HG03460 (cell line): ENCODE measurements around the gene GLS.
A peak's percentile ranks its signal among the peaks of the same experiment; 100 is the strongest.
"Not testable (repeated sequence)": the region's sequence is repeated elsewhere in the genome, so short reads cannot be mapped to it uniquely, and the experiment has no call there.

ENCODE experiments used
- ATAC-seq: cut with Tn5 transposase; IDR thresholded peaks from one replicate; pipeline ENCODE4 v1.9.1; 2021; ENCODE audit not compliant: unreplicated experiment

GLS gene

DNA sequence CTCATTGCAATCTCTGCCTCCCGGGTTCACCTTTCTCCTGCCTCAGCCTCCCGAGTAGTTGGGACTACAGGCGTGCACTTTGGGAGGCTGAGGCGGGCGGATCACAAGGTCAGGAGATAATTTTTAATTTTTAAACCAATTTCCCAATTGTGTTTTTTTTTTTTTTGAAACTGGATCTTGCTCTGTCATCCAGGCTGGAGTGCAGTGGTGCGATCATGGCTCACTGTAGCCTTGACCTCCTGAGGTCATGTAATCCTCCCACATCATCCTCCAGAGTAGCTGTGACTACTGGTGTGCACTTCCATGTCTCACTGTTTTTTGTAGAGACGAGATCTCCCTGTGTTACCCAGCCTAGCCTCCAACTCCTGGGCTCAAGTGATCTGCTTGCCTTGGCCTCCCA, 49.3 kb downstream of the GLS start:
- ATAC-seq: no peak

DNA sequence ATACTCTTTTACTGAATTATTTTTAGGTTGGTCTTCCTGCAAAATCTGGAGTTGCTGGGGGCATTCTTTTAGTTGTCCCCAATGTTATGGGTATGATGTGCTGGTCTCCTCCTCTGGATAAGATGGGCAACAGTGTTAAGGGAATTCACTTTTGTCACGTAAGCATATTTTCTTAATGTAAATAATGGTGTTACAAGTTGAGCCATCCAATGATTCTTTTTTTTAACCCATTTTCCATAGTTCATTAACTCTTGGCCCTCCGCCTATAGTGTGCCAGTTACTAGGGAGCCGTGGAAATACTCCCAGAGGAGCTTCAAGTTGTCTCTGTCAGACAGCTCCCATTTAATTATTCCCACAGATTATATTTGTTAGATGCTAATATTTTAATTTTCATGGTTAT, 49.8 kb downstream of the GLS start:
- no peak for ATAC-seq

DNA sequence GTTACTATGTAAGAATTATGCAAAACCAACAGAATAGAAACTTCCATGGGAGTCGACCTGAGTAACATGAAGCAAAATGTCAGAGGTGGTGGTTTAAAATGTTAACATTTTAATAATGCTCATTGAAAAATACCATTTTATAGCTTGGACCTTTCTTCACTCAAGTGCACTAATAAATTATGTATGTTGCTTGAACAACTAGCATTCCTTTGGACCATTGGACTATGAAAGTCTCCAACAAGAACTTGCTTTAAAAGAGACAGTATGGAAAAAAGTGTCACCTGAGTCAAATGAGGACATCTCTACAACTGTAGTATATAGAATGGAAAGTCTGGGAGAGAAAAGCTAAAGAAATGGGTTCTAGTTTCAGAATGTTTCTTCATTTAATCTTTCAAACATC, 51.9 kb downstream of the GLS start:
- ATAC-seq: no peak

DNA sequence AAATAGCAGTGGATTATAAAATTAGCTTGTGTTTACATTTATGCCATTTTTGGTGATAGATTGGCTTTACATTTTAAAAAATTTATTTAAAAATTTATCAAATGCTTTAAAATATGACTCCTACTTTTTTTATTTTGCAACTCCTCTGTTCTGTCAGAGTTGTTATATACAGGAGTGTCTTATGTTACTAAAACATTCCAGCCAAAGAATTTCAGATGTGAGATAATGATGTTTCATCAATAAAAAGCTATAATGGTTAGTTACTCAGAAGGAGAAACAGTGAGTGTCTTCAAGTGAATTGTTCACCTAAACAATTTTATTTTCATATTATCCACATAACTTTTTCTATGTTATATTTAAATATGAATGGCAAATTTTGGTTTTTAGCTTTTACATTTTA, 52.7 kb downstream of the GLS start:
- no peak for ATAC-seq

DNA sequence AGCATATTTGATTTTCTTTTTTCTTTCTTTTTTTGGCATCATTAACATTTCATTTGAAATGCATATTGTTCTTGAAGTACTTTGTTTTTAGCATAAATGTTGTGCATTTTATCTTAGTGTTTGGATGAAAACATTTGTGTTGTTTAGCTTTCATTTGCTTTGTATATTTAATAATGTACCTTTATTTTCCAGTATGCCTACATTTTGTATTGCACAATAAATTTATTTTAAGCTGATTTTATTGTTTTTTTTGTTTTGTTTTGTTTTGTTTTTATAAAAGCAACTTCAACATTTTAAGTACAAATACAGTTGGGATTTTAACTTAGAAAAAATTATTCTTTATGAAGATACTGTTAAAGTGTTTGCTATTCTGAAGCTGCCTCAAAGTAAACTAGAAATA, 54.4 kb downstream of the GLS start:
- no peak for ATAC-seq

DNA sequence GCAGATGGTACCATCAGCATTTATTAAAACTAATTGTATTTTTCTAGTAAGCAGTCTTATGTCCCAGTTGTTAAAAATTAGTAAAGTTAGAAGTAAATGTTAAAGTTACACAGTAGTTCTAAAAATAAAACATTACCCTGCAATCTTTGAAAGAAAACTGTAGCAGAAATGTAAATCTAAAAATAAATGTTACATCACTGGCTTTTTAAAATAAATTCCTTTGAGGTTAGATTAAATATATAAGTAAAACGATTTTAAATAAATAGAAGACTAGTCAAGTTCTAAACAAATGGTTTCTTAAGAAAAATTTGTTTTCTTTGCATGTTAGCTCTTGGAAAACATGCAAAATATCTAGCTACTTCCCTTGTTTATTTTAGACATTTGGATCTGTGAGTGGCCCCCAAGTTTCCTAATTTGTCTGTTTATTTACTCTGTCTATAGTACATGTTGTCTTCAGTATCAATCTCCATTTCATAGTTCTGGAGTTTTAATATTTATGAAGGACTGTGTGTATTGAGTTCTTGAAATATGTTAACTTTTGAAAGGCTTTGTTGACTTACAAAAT, 58.2 kb downstream of the GLS start:
- no peak for ATAC-seq

DNA sequence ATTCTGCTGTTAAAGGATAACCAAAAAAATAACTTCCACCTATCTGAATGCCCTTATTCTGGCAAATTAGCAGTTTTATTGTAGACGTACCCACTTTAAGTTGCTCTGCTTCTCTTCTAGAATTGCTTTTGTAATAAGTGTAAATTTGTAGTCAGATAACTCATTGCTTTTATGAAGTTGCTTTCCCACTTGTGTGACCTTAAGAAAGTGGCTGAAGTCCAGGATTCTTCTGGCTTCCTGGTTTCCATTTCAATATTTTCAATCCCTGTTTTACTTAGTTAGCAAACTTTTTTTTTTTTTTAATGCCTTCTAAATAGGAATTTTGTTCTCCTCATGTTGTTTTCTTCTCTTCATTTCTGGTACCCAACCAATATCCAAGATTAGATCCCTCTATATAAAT, 59.8 kb downstream of the GLS start:
- ATAC-seq: no peak

DNA sequence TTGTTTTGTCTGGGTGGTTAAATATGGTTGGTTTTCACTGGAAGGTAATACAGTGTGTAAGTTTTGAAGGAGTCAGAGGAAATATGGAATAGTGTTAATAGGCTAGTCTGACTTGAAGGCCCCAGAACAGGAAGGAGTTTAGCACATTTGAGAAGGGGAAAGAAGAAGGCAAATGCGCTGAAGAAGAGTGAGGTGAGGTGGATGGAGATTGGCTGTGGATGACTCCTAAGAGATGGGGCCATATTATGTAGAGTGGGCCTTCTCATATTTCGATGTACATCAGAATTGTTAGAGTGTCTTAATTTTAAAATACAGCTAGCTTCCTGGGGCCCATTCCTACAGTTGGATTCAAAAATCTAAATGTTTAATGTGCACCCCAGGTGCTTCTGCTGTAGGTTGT, 61.0 kb downstream of the GLS start:
- no peak for ATAC-seq

DNA sequence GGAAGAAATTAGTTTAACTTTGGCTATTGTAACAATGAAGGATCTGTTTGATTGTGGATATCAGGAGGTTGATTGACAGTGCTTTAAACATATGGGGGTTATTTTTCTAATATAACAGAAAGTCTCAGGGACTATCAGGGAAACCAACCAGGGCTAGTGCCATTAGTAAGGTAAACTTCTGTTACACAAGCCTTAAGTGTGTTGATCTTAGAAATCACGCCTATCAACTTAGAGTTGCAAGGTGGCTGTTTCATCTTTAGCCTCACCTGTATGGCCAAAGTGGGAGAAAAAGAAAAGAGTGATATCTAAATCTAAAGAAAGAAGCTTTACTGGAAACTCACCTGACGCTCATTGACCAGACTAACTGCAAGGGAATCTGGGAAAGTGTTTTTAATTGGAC, 62.1 kb downstream of the GLS start:
- ATAC-seq: no peak

DNA sequence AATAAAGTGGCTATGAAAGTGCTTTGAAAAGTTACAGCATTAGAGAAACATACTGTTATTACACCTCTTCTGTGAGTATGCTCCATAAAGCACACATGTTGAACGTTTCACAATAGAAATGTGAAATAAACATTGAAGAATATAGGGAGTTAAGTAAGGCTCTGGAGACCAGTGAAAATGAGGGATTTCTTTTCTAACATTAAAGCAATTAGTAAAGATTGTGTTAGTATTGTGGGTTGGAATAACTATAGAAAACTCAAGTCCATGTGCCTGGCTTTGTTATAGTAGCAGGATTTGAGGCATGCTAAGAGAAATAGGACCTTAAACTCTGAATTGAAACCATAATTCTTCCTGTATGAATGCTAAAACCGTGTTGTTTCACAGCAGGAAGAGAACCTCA, 63.1 kb downstream of the GLS start:
- no peak for ATAC-seq

DNA sequence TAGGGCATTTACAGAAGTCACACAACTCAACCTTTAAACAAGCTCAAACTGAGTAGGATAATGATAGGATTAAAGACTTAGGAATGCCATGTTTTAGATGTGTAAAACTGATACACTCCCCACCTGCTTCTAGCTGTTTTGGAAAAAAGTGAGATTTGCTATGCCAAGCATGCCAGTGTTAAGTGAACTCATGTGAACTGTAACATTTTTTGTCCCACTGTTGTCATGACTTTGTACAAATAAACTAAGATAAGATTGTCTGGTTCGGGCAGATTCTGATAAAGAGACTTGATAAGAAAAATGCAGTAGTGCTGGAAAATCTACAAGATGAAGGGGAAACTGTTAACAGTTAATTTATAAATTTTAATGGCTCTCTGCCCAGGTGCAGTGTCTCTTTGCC, 66.5 kb downstream of the GLS start:
- ATAC-seq: no peak

DNA sequence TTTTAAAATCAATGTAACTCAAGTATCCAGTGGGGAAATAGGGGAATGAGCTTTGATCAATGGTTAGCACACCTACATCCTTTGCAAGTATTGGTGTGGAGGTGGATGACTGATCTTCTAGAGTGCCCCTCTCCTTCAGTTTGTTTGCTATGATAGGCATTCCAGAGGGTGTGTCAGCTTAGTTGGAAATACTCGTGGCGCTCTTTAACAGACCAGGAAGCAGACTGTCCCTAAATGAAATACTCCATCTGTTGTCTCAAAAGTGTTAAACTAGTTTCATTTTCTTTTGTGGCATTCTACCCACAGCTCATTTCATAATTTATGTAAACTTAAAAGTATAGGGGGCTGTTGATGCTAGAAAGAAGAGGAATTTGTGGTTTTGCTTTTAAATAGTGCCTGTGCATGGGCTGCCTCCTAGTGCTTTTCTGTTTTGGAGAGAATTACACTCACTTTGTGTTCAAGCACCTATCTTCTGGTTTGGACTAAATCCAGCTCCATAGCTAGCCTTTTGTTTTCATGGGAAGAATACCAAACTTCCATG, 67.2 kb downstream of the GLS start:
- peak; percentile 66 for ATAC-seq

DNA sequence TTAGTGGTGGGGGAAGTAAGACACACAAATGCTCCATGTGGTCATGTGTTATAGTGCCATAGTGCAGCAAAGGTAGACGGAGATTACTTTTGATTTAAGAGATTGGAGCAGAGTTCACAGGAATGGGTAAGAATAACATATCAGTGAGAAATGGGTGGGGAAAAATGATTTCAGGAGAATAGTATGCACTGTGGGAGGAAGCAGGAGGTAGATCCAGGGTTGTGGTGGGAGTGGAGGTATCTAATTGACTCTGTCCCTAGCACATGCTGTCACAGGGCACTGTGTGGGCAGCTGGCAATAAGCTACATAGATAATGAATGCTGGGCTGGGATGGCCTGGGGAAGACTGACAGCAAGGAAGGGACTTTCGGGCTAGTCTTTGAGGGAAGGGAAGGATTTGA, 68.0 kb downstream of the GLS start:
- ATAC-seq: no peak

DNA sequence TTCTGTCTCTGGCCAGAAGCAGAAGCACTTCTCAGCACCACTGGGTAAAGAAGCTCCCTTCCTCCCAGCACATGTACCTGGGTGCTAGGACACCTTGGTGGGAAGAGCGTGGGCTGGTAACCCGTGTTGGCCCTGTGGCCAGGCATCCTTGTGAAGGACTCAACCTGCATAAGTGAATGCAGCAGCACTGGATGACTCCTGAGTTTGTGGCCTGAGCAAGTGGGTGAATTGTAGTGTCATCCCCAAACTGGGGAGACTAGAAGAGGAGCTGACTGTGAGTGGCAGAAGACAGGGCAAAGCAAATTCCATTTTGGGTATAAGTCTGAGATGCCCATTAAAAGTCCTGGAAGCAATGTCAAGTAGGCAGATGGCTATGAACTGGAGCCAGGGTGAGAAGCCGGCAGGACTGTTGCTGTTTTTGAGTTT, 70.0 kb downstream of the GLS start:
- no peak for ATAC-seq

DNA sequence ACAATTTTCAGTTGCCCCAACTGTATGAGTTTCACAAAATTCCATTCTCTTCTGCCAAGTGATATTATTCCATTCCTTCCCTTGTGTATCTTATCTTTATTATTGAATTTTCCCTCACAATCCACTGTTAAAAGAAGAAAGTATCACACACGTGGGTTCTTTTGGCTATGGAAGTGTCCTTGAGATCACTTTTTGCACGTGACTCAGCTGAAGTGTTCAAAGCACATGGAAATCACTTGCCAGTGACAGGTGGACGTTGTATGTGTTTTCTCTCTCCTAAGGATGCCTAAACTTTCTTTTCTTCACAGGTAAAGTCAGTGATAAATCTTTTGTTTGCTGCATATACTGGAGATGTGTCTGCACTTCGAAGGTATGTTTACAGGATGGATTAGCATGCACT, 72.6 kb downstream of the GLS start:
- ATAC-seq: no peak

DNA sequence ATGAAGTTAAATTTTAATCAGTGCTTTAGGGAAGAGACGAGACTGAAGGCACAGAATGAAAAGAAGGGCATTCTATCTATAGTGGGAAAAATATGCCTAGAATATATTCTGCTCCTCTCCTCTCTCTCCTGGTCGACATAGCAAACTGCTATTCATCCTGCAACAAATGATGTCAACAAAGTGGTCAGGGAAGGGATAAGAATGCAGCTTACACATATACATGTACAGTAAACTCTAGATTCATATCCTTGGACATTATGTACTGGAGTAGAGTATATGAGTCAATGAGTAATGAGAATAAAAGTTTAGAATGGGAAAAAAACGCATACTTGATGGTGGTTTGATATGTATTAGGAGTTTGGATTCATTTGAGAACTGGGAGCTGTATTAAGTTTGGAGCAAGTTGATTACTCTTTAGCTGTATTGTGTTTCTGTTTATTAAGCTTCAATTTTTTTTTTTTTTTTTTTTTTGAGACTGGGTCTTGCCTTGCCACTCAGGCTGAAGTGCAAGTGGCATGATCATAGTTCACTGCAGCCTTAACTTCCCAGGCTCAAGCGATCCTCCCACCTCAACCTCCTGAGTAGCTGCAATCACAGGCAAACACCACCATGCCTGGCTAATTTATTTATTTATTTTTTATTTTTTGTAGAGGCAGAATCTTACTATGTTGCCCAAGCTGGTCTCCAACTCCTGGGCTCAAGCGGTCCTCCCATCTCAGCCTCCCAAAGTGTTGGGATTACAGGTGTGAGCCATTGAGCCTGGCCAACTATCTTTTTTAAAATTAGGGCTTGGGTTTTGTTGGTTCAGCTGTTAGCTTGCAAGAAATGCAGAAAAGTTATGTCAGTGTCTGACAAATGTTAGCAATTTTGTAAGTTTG, 79.5 kb downstream of the GLS start:
- no peak for ATAC-seq

DNA sequence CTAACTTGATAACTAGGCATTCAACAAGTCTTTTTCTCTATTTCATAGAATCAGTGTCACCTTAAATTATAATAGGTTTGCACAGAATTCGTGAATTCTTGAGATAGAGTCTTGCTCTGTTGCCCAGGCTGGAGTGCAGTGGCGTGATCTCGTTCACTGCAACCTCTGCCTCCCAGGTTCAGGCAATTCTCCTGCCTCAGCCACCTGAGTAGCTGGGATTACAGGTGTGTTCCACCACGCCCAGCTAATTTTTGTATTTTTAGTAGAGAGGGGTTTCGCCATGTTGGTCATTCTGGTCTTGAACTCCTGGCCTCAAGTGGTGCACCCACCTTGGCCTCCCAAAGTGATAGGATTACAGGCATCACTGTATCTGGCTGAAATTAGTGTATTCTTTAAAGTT, 80.5 kb downstream of the GLS start:
- not testable (repeated sequence) for ATAC-seq

DNA sequence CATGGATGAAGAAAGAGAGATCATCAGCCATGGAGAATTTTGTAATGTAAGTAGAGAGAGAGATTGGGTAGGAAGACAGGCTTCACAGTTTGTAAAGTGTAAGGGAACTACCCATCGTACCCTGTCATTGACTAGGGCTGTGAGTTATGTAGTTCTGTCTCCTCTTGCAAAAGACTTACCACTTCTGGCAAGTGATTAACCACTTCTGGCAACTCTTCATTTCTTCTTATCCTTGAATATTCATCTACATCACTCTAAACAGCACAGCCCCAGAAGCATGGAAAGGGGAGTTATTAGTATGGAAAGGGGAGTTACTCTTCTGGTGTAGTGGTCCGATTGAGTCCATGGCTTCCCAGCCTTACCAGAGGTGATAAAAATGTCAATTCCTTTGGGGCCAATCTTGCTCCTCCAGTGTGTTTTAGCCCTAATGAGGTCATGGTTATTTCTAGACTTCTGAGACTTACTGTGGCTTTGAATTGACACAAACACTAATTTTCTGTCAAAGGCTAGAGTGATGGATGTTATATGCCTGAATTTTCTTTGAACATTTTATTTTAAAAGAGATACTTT, 81.4 kb downstream of the GLS start:
- no peak for ATAC-seq

DNA sequence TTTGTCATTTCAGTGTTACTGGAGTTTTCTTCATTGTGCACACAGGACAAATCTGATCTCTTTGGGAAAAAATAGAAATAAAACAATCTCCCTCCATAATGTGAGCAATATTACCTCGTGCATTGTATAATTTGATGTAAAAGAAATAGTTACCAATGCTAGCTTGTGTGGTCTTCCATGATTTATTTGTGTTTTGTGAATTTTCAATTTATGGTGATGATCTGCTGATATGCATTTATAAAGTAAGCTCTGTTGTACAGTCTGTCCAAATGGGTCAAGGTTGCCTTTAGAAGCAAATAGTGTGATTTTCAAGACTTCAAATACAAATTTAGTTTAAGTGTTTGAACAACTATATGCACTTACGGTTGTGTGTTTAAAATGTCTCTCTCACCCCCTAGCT, 82.5 kb downstream of the GLS start:
- ATAC-seq: no peak

DNA sequence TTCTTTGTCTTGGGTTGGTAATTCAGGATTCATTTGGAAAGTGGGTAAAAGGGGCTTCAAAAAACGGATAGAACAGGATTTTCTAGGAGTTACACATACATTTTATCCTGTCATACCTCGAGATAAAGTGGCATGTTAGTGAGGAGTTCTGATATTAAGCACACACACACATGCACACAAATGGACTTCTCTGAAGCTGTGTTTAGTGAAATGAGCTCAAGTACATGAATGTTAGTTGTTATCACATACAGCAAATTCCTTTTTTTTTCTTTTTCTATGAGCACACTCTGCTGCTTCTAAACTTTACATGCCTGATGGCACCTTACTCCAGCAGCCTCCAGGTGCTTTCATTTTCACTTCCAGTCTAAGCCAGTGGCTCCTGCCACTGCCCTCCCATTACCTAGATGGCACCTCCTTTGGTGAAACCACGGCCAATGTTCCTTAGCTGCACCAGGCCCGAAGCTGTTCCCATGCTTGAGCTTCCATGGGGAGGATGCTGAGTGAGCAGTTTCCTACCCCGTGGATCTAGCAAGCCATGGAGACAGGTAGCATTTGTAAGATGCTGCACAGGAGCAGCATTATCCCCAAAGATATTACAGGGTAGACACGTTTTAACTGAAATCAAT, 83.7 kb downstream of the GLS start:
- ATAC-seq: no peak

DNA sequence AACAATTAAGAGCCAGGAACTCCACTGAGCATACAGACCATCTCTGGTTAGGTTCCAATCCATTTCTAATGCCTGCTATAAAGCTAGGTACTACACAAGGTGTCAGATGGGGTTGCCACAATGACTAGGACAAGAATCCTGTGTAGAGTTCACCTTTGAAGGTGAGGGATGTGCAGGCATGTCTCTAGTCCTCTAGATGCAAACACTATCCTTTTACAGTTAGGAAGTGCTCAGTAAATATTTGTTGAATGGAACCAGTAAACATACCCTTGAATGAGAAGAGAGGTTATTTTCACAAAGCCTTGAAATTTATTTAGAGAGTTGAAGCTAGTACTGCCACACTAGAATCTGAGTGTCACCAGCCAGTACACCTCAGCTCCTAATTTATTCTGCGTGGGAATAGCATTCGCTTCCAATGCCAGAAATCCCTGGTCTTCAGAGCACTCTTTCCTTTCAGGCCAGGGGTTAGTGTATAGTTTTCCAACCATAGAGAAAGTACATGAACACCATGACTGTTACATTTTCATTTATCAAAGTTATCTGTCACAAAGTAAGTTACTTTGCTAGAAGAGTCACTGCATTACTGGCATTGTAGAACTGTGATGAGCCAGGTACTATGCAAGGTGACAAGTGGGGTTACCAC, 85.1 kb downstream of the GLS start:
- ATAC-seq: no peak
